Measurements from ENCODE around the gene OPRM1. TPM values are rescaled to one million over a fixed set of nuclear protein-coding genes. Genes with fewer than 3 reads are reported as not detected.

The OPRM1 gene
- total RNA-seq, 1 experiment from 2014 or later: not detected

DNA sequence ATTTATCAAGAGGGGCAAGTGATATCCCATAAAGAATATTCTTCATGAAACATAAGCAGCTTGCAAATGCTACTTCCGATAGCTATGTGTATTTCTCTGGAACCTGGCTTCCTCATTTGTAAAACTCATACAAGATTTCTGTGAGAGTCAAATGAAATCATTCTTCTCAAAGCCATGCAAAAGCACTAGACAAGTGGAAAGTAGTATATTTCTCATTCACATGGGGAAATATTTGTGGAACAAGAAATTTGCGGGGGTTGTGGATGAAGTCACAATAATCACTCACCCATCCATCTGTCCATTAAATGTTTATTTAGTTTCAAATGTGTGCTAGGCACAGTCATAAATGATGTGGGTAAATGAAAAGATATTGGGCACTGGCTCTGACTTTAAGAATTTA, 167.1 kb downstream of the OPRM1 start:
- BruUV-seq (replicated peaks): no TSS peak
- no peaks in the 10 kb centered on the region for H3K36me3 Mint-ChIP-seq (ENCODE audit: insufficient read depth, unreplicated experiment)
- intact Hi-C loops (cut with micrococcal nuclease): no loop called here
- no peak overlapping the region for H3K27ac Mint-ChIP-seq (ENCODE audit: low read depth, unreplicated experiment)
- no peak for TF ChIP-seq CTCF (IDR thresholded peaks at IDR 0.05; ENCODE audit: unreplicated experiment)
- H3K27me3 Mint-ChIP-seq (ENCODE audit: insufficient read depth, unreplicated experiment): no peaks in the 10 kb centered on the region
- ChIA-PET POLR2A (interaction anchor here (1.5 kb wide), 1 partner anchor 33 kb away, joined by 3 read pairs; no protein-coding TSS in a partner anchor), CTCF (interaction anchor here (0.6 kb wide), 1 partner anchor 258 kb away, joined by 4 read pairs; no protein-coding TSS in a partner anchor)
- H3K4me1 Mint-ChIP-seq (ENCODE audit: insufficient read depth, unreplicated experiment): no peaks in the 10 kb centered on the region
- H3K4me3 Mint-ChIP-seq (ENCODE audit: unreplicated experiment): no peak overlapping the region
- no peaks in the 10 kb centered on the region for H3K9me3 Mint-ChIP-seq (ENCODE audit: unreplicated experiment)
- DNase-seq (ENCODE audit: unreplicated experiment): no peak

- Mint-ChIP-seq H3K27ac (ENCODE audit: low read depth, unreplicated experiment) (no peak overlapping the region), H3K4me1 (ENCODE audit: insufficient read depth, unreplicated experiment) (no peaks in the 10 kb centered on the region), H3K36me3 (ENCODE audit: insufficient read depth, unreplicated experiment) (no peaks in the 10 kb centered on the region), H3K27me3 (ENCODE audit: insufficient read depth, unreplicated experiment) (no peaks in the 10 kb centered on the region), H3K9me3 (ENCODE audit: unreplicated experiment) (no peaks in the 10 kb centered on the region), H3K4me3 (ENCODE audit: unreplicated experiment) (no peak overlapping the region)
- POLR2A ChIA-PET: no interaction called here
- CTCF ChIA-PET: interaction anchor here (0.5 to 0.6 kb wide), 2 partner anchors 21 to 259 kb away, joined by 3 to 4 read pairs; no protein-coding TSS in a partner anchor
- TF ChIP-seq CTCF (IDR thresholded peaks at IDR 0.05; ENCODE audit: unreplicated experiment): no peak
- DNase-seq (ENCODE audit: unreplicated experiment): no peak
- no TSS peak for BruUV-seq (replicated peaks)
- intact Hi-C loops (cut with micrococcal nuclease): no loop called here
Measured at GRCh38 chr6:154206996-154207395, 168.0 kb downstream of the OPRM1 start.

DNA sequence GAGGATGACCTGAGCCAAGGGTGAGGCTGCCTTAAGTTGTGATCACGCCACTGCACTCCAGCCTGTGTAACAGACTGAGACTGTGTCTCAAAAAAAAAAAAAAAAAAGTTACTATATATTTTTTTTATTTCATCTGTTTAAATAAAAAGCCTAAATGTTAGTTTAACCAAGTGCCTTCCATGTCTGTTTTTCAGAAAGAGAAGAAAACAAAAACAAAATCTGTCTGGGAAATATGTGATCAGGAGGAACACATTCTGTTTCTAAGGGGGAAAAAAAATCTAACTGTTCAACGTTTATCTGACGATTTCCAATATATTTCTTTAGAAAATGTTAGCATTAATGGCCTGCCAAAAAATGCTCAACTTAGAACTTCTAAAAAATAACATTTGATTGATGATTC, 170.5 kb downstream of the OPRM1 start:
- H3K36me3 Mint-ChIP-seq (ENCODE audit: insufficient read depth, unreplicated experiment): no peaks in the 10 kb centered on the region
- ChIA-PET POLR2A (no interaction called here), CTCF (interaction anchor here (0.9 kb wide), 1 partner anchor 11 kb away, joined by 3 read pairs; no protein-coding TSS in a partner anchor)
- H3K4me1 Mint-ChIP-seq (ENCODE audit: insufficient read depth, unreplicated experiment): no peaks in the 10 kb centered on the region
- H3K4me3 Mint-ChIP-seq (ENCODE audit: unreplicated experiment): no peak overlapping the region
- intact Hi-C loops (cut with micrococcal nuclease): no loop called here
- TF ChIP-seq CTCF (IDR thresholded peaks at IDR 0.05; ENCODE audit: unreplicated experiment): no peak
- BruUV-seq (replicated peaks): no TSS peak
- no peaks in the 10 kb centered on the region for H3K27me3 Mint-ChIP-seq (ENCODE audit: insufficient read depth, unreplicated experiment)
- H3K9me3 Mint-ChIP-seq (ENCODE audit: unreplicated experiment): no peaks in the 10 kb centered on the region
- DNase-seq (ENCODE audit: unreplicated experiment): no peak
- no peak overlapping the region for H3K27ac Mint-ChIP-seq (ENCODE audit: low read depth, unreplicated experiment)

GRCh38 chr6:154210678-154211077, 171.6 kb downstream of the OPRM1 start:
- no peak for DNase-seq (ENCODE audit: unreplicated experiment)
- Mint-ChIP-seq H3K36me3 (ENCODE audit: insufficient read depth, unreplicated experiment) (no peaks in the 10 kb centered on the region), H3K27ac (ENCODE audit: low read depth, unreplicated experiment) (no peak overlapping the region), H3K9me3 (ENCODE audit: unreplicated experiment) (no peaks in the 10 kb centered on the region), H3K27me3 (ENCODE audit: insufficient read depth, unreplicated experiment) (no peaks in the 10 kb centered on the region), H3K4me3 (ENCODE audit: unreplicated experiment) (no peak overlapping the region), H3K4me1 (ENCODE audit: insufficient read depth, unreplicated experiment) (no peaks in the 10 kb centered on the region)
- ChIA-PET POLR2A (interaction anchor here (0.6 to 0.7 kb wide), 3 partner anchors 26 to 996 kb away, joined by 3 read pairs; no protein-coding TSS in a partner anchor), CTCF (interaction anchor here (1.1 kb wide), 1 partner anchor 13 kb away, joined by 4 read pairs; no protein-coding TSS in a partner anchor)
- intact Hi-C loops (cut with micrococcal nuclease): no loop called here
- BruUV-seq (replicated peaks): no TSS peak
- no peak for TF ChIP-seq CTCF (IDR thresholded peaks at IDR 0.05; ENCODE audit: unreplicated experiment)
